GM12878 (cell line): Measurements from ENCODE around the gene TMPRSS4. TPM values are rescaled to one million over a fixed set of nuclear protein-coding genes. Genes with fewer than 3 reads are reported as not detected.

Experiments used
- ATAC-seq: fragments of 200-7000 bp; cut with Tn5 transposase; 3 replicates; pipeline ENCODE4 v1.9.1; 2020; ENCODE audit warnings: mild to moderate bottlenecking, moderate library complexity
- BruUV-seq: library from RNA; stranded (reverse); fragments of 400-500 nt; replicated peaks from 2 replicates; lab custom pipeline; 2021; lab: Mats Ljungman, UMichigan
- CTCF ChIA-PET: fragments of 300-600 bp; sonication (Branson Sonifier 250); formaldehyde crosslinking; extraction: SDS; loops from one replicate; lab custom pipeline; 2021; ENCODE audit warnings: inconsistent platforms; lab: Yijun Ruan, JAX
- POLR2A ChIA-PET: fragments of 350-600 bp; formaldehyde crosslinking; extraction: SDS; loops from one replicate; lab custom pipeline; 2021; ENCODE audit warnings: inconsistent platforms; lab: Charles Lee
- RAD21 ChIA-PET: fragments of 300-600 bp; sonication (Branson Sonifier 250); formaldehyde crosslinking; loops from one replicate; lab custom pipeline; 2023; ENCODE audit warnings: antibody characterized with exemption; ENCODE audit not compliant: unreplicated experiment; lab: Charles Lee
- SMC1A ChIA-PET: fragments of 300-600 bp; sonication (Branson Sonifier 250); formaldehyde crosslinking; loops from one replicate; lab custom pipeline; 2023; ENCODE audit not compliant: unreplicated experiment, uncharacterized antibody; lab: Charles Lee
- DNase-seq: peaks from one replicate; pipeline ENCODE4 v3.0.0-alpha.2; 2011; ENCODE audit warnings: low read depth, low spot score
- FAIRE-seq: peaks from 3 replicates; lab custom pipeline; 2011; peaks lifted over from hg19 to GRCh38; lab: Jason Lieb, UNC
- H2AFZ ChIP-seq: 2 replicates; pipeline ENCODE4 v1.6.0; 2011; ENCODE audit warnings: low read depth, low read length, control low read depth; ENCODE audit not compliant: control insufficient read depth
- H3K27ac ChIP-seq: 2 replicates; pipeline ENCODE4 v1.5.1; 2011; ENCODE audit warnings: control low read depth; ENCODE audit not compliant: control insufficient read depth, insufficient read depth
- H3K27me3 ChIP-seq, 2 experiments: replicated peaks in 1 of 2; 2 replicates each; pipeline versions ENCODE4 v1.6.0 to v1.6.1; 2011; ENCODE audit warnings: low read length in 1 of 2; ENCODE audit not compliant: control insufficient read depth in 2 of 2, insufficient read depth in 2 of 2
- H3K36me3 ChIP-seq, 2 experiments: 2 replicates each; pipeline ENCODE4 v1.5.1; 2011; ENCODE audit warnings: low read length in 1 of 2; ENCODE audit not compliant: control insufficient read depth in 2 of 2, insufficient read depth in 2 of 2
- H3K4me1 ChIP-seq: 2 replicates; pipeline ENCODE4 v1.6.1; 2011; ENCODE audit warnings: mild to moderate bottlenecking, low read length, moderate library complexity, mixed read lengths; ENCODE audit not compliant: control insufficient read depth, insufficient read depth
- H3K4me2 ChIP-seq: 2 replicates; pipeline ENCODE4 v1.6.0; 2011; ENCODE audit warnings: control low read depth; ENCODE audit not compliant: control insufficient read depth, insufficient read depth
- H3K4me3 ChIP-seq: fragments of 200-600 bp; sonication (generic); 2 replicates; pipeline ENCODE4 v1.5.1; 2016
- H3K79me2 ChIP-seq: 2 replicates; pipeline ENCODE4 v1.6.0; 2011; ENCODE audit warnings: low read length; ENCODE audit not compliant: control insufficient read depth, insufficient read depth
- H3K9ac ChIP-seq: 2 replicates; pipeline ENCODE4 v1.8.0; 2011; ENCODE audit warnings: low read length, control low read depth, mixed read lengths; ENCODE audit not compliant: control insufficient read depth, insufficient read depth
- H3K9me3 ChIP-seq: replicated peaks from 3 replicates; pipeline ENCODE4 v1.5.1; 2011; ENCODE audit warnings: mild to moderate bottlenecking, low read length; ENCODE audit not compliant: control insufficient read depth, insufficient read depth
- H4K20me1 ChIP-seq: 2 replicates; pipeline ENCODE4 v1.6.0; 2011; ENCODE audit not compliant: control insufficient read depth, insufficient read depth
- BACH1 ChIP-seq: fragments of 450-650 bp; IDR thresholded peaks from 2 replicates; pipeline ENCODE4 v1.6.1; 2017; ENCODE audit warnings: mild to moderate bottlenecking, borderline replicate concordance
- BCL11A ChIP-seq: IDR thresholded peaks from 2 replicates; pipeline ENCODE4 v1.6.1; 2011; ENCODE audit warnings: low read depth, low read length
- CHD4 ChIP-seq: fragments of 200-600 bp; sonication (generic); IDR thresholded peaks from 2 replicates; pipeline ENCODE4 v1.6.1; 2016; ENCODE audit warnings: mild to moderate bottlenecking
- E2F4 ChIP-seq: IDR thresholded peaks from 2 replicates; pipeline ENCODE4 v1.6.1; 2012; ENCODE audit warnings: low read depth, low read length, improper control_type of control experiment
- IRF5 ChIP-seq: fragments of 450-650 bp; IDR thresholded peaks from 2 replicates; pipeline ENCODE4 v1.6.1; 2017; ENCODE audit warnings: borderline replicate concordance
- LARP7 ChIP-seq: fragments of 450-650 bp; IDR thresholded peaks from 2 replicates; pipeline ENCODE4 v1.6.1; 2017; ENCODE audit warnings: mild to moderate bottlenecking
- MTA3 ChIP-seq: IDR thresholded peaks from 2 replicates; pipeline ENCODE4 v1.6.1; 2012; ENCODE audit warnings: low read length, inconsistent platforms, borderline replicate concordance
- MXI1 ChIP-seq: fragments of 150-350 bp; IDR thresholded peaks from 2 replicates; pipeline ENCODE4 v1.6.1; 2011; ENCODE audit warnings: low read depth, mild to moderate bottlenecking, inconsistent platforms, low read length, improper control_type of control experiment
- RELA ChIP-seq: fragments of 450-650 bp; IDR thresholded peaks from 2 replicates; pipeline ENCODE4 v1.8.0; 2014; ENCODE audit warnings: borderline replicate concordance; ENCODE audit not compliant: partially characterized antibody
- USF2 ChIP-seq: IDR thresholded peaks from 2 replicates; pipeline ENCODE4 v1.6.1; 2011; ENCODE audit warnings: low read depth, low read length, improper control_type of control experiment, borderline replicate concordance
- ZBTB11 ChIP-seq: fragments of 450-650 bp; formaldehyde crosslinking; IDR thresholded peaks from 2 replicates; pipeline ENCODE4 v1.5.0; 2022; ENCODE audit warnings: mild to moderate bottlenecking, missing genetic modification characterization
- ZNF217 ChIP-seq: fragments of 450-650 bp; IDR thresholded peaks from 2 replicates; pipeline ENCODE4 v1.6.1; 2017; ENCODE audit warnings: antibody characterized with exemption, mild to moderate bottlenecking
- WGBS: methylation state at CpG from one replicate; pipeline ENCODE4 v1.1.6; 2016; ENCODE audit warnings: low lambda C conversion rate; ENCODE audit not compliant: insufficient replicate concordance, insufficient coverage; ENCODE audit errors: missing lambda C conversion rate; 5-methylcytosine and 5-hydroxymethylcytosine counted together
- in situ Hi-C: fragments of 300-500 bp; cut with MboI; formaldehyde crosslinking; loops from 9 replicates; pipeline ENCODE4 v1.14.3; 2018; ENCODE audit warnings: mixed read lengths
- intact Hi-C: fragments of 100-400 bp; cut with micrococcal nuclease; formaldehyde crosslinking; loops from one replicate; pipeline ENCODE4 v1.14.2; 2022; ENCODE audit not compliant: unreplicated experiment
- polyA plus RNA-seq, 11 experiments: library from polyadenylated mRNA; depleted of rRNA in 4 of 11; unstranded in 6 of 11; stranded (reverse) in 5 of 11; fragments of >200 nt; fragmentation: Nextera tagmentation in 4 of 11; fragmentation: Illumina TruSeq in 1 of 11; extraction: Ambion mirVana in 4 of 11; extraction: Trizol in 1 of 11; gene quantifications; 1 replicate in 1 of 11; 2 replicates in 10 of 11; pipeline versions ENCODE4 v1.2.1 to v1.2.3, GENCODE V29; 2011 to 2016; ENCODE audit warnings: inconsistent platforms in 2 of 11, missing spikeins in 2 of 11, low read depth in 1 of 11
- total RNA-seq, 4 experiments: library from RNA; depleted of rRNA in 3 of 4; stranded (reverse); fragments of >200 nt in 3 of 4; fragmentation: Illumina TruSeq in 1 of 4; extraction: Trizol in 1 of 4; gene quantifications; 2 replicates each; pipeline versions ENCODE4 v1.2.1 to v1.2.3, GENCODE V29; 2013 to 2021

The TMPRSS4 gene
- total and polyA plus RNA-seq, 10 of the 15 experiments (the other 5 are each of a cell fraction or from before 2014, with no cell fraction given), result 0.14 to 0.26 TPM; not detected in 8

GRCh38 chr11:118144301-118145268 lies 67.7 kb downstream of the TMPRSS4 start:
- no peak overlapping the region for H3K9ac ChIP-seq
- no peaks in the 10 kb centered on the region for H3K79me2 ChIP-seq
- H3K27ac ChIP-seq, result no peak overlapping the region
- ChIA-PET RAD21 (interaction anchor here (0.8 to 7.7 kb wide), 8 partner anchors 23 to 209 kb away, joined by 3 to 52 read pairs (median 3); no protein-coding TSS in a partner anchor), POLR2A (interaction anchor here (0.6 to 1.5 kb wide), 2 partner anchors 61 to 324 kb away, joined by 3 to 4 read pairs; no protein-coding TSS in a partner anchor), SMC1A (interaction anchor here (0.8 to 7.6 kb wide), 4 partner anchors 27 to 150 kb away, joined by 3 to 49 read pairs (median 4); no protein-coding TSS in a partner anchor), CTCF (interaction anchor here (0.6 to 7.7 kb wide), 19 partner anchors 8 to 514 kb away, joined by 3 to 85 read pairs (median 3); partner anchors contain the start of gene UBE4A)
- peaks cover 3 to 12% of the 10 kb centered on the region in 2 experiments; a peak in 3 of 4 replicates for H3K27me3 ChIP-seq
- no peaks in the 10 kb centered on the region for H4K20me1 ChIP-seq
- no TSS peak for BruUV-seq
- in situ Hi-C loops (no loop called here), intact Hi-C loops (loop anchor here (1.0 to 5.0 kb wide), 5 partner anchors 27 to 423 kb away; partner anchors contain the start of gene IFT46)
- H3K4me3 ChIP-seq, result no peak overlapping the region
- ATAC-seq (peak; percentile 2; the same call in 1 of the 3 replicates), FAIRE-seq (no peak), DNase-seq (no peak)
- no peaks in the 10 kb centered on the region for H3K36me3 ChIP-seq
- H2AFZ ChIP-seq, result no peak overlapping the region
- no peaks in the 10 kb centered on the region for H3K9me3 ChIP-seq
- 27% methylated on average over 20 of the region's 20 CpGs for WGBS
- H3K4me2 ChIP-seq, result peak overlapping the region; percentile 90; the same call in 1 of the 2 replicates
- no peaks in the 10 kb centered on the region for H3K4me1 ChIP-seq
- TF ChIP-seq USF2 (no peak), MXI1 (no peak), MTA3 (no peak), ZBTB11 (CRISPR knock-in tag) (no peak), BACH1 (no peak), BCL11A (no peak), CHD4 (no peak), E2F4 (no peak), IRF5 (no peak), RELA (no peak), ZNF217 (no peak), LARP7 (no peak)
